GM12874 (cell line): ENCODE data around the gene TTC32.

ENCODE experiments used
- TF ChIP-seq, protein P1 (sequence below): IDR thresholded peaks from 2 replicates; pipeline ENCODE4 v1.5.1; 2011; ENCODE audit warnings: low read depth, mild to moderate bottlenecking, control low read depth, low read length, moderate library complexity; ENCODE audit not compliant: insufficient read depth

TTC32 gene

DNA sequence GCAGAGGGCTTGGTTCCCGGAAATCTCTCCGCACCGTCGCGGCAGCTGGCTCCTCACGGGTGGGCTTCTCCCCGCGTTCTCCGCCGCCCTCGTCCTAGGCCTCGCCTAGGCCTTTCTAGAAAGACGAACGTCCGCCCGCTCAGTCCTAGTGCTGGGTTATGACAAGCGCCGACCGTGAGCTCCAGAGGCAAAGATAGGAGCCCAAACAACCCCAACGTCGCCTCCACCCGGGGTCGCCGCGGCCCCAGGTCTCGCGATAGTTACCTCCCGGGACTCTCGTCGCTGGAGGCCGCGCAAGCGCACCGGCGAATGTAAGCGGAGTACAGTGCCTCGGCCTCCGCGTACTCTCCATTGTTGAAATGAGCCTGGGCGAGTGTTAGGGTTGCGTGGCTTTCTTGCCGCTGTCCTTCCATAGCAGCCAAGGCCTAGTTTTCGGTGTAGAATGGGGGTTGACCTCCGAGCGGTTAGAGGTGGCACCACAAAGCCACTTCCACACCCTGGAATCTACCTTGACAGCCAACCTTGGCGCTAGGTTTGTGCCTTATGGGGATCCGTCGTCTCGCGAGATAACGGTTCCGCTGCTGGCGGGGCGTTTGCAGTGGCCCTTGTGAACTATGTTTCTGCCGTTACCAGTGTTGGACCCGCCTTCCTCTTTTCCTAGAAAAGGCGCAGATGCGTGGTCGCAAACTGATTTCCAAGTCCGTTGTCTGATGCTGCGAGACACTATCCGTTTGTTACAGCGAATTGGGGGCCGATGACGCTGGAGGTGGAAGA, at the start of gene TTC32:
Gene TTC32 (minus strand): TSS at position 542 of the 774 bp plus-strand sequence. CDS start 129 bp downstream, at position 413.
- TF ChIP-seq, protein P1, sequence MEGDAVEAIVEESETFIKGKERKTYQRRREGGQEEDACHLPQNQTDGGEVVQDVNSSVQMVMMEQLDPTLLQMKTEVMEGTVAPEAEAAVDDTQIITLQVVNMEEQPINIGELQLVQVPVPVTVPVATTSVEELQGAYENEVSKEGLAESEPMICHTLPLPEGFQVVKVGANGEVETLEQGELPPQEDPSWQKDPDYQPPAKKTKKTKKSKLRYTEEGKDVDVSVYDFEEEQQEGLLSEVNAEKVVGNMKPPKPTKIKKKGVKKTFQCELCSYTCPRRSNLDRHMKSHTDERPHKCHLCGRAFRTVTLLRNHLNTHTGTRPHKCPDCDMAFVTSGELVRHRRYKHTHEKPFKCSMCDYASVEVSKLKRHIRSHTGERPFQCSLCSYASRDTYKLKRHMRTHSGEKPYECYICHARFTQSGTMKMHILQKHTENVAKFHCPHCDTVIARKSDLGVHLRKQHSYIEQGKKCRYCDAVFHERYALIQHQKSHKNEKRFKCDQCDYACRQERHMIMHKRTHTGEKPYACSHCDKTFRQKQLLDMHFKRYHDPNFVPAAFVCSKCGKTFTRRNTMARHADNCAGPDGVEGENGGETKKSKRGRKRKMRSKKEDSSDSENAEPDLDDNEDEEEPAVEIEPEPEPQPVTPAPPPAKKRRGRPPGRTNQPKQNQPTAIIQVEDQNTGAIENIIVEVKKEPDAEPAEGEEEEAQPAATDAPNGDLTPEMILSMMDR = no peak

DNA sequence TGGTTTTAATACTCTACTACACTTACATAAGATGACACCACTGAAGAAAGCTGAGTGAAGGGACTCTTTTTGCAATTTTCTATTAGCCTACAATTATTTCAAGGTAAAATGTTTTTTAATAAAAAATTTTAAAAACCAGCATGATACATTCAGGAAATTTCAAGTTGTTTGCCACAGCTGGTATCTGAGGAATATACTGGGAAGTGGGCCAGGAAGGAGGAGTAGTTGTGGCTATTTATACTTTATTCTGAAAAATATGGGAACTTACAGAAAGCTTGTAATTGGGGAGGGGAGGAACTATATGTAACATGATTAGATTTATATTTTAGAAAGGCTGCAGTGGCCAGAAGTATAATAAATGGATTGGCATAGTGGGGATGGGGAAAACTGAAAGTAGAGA, 47.3 kb upstream of the TTC32 start:
- TF ChIP-seq, protein P1 = no peak

DNA sequence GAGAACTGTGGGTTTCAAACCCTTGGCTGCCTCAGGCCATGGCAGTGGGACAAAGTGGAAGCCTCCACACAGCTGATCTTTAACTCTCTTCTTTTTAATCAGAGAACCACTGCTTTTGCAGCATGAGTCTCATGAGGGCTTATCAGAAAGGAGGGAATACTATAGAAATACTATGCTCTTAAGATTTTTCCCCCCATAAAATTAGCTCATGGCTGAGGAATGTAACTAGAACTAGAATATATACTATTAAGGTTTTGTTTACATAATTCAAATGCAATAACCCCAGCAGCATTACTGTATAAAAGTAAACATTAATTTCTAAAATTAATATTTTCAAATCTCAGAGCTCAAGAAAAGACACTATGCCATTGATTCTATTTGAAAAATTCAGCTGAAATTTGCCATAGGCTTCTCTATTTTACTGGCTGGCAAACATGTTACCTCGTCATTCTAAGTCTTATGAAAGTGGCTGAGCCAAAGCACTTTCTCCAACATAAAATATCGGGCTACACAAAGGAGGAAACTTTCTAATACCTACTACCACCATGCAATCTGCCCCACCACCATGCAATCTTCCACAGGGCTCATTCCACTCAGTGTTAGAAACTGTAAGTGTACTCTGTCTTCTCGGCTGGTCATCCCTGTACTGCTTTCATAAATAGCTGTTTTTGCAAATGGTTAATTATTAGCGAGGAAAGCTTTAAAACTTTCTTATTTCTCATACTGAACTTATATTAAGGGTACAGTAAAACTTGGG, 45.6 kb upstream of the TTC32 start:
- TF ChIP-seq, protein P1 = no peak

DNA sequence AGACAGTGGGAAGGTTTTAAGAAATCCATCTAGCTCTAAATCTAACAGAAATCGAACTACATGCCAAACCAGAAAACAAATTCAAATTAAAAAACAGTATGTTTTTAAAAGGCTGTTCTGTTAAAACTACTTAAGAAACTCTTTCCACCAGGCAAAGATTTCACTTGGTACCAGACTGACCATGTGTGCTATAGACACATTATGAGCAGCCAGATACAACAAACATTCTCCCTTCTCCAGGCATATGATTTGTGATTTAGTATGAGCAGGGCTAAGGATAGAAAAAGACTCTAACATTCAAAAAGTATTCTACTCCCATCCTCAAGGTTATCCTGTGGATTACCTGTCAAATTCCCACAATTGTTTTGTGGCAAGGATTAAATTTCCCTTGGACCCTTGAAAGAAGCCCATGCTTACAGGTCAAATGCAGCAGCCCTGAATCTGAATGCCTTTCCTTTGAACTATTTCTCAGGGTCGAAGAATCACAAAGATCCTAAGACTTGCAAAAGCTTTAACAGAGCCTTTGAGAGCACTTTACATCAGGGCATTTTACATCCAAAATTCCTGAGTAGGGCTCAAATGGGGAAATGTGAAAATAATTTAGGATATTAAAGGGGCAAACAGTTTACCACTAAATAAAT, 42.5 kb upstream of the TTC32 start:
- TF ChIP-seq, protein P1 = no peak

DNA sequence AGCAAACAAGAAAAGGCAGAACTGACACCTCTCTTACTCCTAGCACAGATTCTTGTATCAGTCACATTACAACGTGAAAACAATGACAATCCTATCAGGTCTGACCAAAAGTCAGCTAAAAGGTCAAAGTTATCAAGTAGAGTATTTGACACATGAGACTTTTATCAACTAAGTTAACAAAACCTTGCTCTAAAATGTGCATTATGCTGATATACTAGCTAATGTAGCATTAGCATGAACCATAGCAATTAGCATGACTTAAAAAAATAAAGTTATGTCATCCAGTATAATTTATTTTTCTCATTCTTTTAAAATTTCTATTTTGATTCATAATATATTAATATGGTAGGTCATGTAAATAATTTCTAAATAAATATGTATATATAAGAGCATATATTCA, 41.4 kb upstream of the TTC32 start:
- TF ChIP-seq, protein P1 = no peak

DNA sequence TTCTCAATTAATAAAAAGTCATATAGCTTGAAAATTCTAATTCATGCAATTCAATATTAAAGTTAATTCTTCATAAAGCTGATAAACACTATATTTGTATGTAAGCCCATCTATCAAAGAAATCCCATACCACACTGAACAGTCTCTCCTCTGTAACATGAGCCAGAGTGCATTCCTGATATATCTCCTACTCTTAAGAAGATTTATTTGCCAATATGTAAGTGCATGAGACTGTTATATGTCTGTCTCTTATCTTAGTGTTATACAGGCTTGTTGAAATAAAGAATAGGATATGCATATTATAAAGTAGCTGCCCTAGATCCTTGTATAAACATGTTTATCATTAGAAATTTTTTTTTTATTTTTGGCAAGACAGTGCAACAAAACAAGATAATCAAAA, 40.4 kb upstream of the TTC32 start:
- TF ChIP-seq, protein P1 = no peak

DNA sequence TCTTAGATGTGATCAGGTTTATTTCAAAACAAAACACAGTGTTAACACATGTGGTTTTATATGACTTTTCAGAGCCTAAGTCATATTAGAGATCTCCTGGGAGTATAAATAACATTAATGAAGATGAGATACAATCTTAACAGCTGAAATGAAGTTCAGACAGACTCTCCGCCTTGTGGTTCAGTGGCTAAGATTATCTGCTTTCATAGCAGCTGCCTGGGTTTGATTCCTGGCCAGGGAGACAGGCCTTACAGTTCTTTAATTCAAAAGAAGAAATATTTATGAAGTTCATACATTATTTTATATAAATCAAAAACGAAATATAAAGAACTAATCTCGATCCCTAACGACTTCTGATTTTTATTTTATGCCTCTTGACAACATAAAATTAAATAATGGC, 35.2 kb upstream of the TTC32 start:
- TF ChIP-seq, protein P1 = no peak
